ENCODE measurements around the gene CRYBA2. TPM values are rescaled to one million over a fixed set of nuclear protein-coding genes. Genes with fewer than 3 reads are reported as not detected.

Gene CRYBA2
- total and polyA plus RNA-seq, 9 of the 15 experiments (the other 6 are each of a cell fraction or from before 2014, with no cell fraction given) = 0.11 to 1.8 (median 0.62) TPM; not detected in 5

DNA sequence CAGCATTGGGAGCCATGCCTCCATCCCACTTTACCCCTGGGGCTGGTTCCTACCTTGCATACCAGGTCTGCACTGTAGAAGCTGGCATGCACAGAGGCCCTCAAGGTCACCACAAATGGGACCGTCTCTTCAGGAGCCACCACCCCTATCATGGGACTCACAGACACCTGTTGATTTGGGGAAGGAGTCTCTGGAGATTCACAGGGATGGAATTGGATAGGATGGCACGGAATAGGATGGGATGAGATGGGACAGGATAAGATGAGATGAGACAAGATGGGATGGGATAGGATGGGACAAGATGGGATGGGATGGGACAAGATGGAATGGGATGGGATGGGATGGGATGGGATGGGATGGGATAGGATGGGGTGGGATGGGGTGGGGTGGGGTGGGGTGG, 16.1 kb upstream of the CRYBA2 start:
- whole genome bisulfite sequencing (ENCODE audit: insufficient coverage, low coverage, missing lambda C conversion rate) = 0% methylated on average over 2 of the region's 2 CpGs
- no peak for DNase-seq (ENCODE audit: extremely low read depth in 1 of 4, low spot score in 3 of 4)

DNA sequence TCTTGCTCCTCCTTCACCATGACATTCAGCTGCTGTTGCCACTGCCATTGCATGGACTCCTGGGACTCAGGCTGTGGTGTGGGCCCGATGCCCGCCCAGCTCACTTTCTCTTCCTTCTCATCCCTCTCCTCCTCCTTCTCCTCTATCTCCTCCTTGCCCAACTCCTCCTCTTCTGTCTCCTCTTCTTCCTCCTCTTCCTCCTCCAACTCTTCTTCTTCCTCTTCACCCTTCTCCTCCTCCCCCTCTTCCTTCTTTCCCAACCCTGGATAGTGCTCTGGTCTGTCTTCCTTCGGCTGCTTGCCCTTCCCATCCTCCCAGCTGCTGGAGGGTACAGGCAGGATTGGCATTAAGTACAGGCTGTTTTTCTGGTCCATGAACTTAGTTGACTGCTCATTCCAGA, 10.8 kb upstream of the CRYBA2 start:
- BruUV-seq (replicated peaks) = no TSS peak
- intact Hi-C loops (cut with micrococcal nuclease) = no loop called here

More for the DNA sequence above, 16.1 kb upstream of the CRYBA2 start:
- no TSS peak for BruUV-seq (replicated peaks)
- intact Hi-C loops (cut with micrococcal nuclease) = no loop called here
- ATAC-seq (no peak), FAIRE-seq (no peak)
- ChIA-PET CTCF (ENCODE audit: low intra/inter-chr PET ratio) (no interaction called here), POLR2A (no interaction called here)
- no peaks in the 10 kb centered on the region; a peak in 1 of 5 replicates for H3K4me1 ChIP-seq (replicated peaks in 1 of 2; ENCODE audit: control insufficient read depth in 2 of 2, insufficient read depth in 2 of 2, low read length in 2 of 2)
- no peak overlapping the region for H3K4me2 ChIP-seq (ENCODE audit: insufficient read depth, low read length)
- TF ChIP-seq, protein P1, sequence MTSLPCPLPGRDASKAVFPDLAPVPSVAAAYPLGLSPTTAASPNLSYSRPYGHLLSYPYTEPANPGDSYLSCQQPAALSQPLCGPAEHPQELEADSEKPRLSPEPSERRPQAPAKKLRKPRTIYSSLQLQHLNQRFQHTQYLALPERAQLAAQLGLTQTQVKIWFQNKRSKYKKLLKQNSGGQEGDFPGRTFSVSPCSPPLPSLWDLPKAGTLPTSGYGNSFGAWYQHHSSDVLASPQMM (CRISPR knock-in tag; IDR thresholded peaks at IDR 0.05) = no peak
- no peak overlapping the region for H3K9ac ChIP-seq (ENCODE audit: insufficient read depth in 1 of 2, low read depth in 2 of 2, low read length in 2 of 2)
- H3K79me2 ChIP-seq (ENCODE audit: control insufficient read depth, insufficient read depth, low read length) = no peaks in the 10 kb centered on the region
- H3K9me3 ChIP-seq (replicated peaks; ENCODE audit: control insufficient read depth, insufficient read depth, low read depth, low read length) = no peaks in the 10 kb centered on the region
- in situ Hi-C loops (cut with MboI) = no loop called here
- no peak overlapping the region for H3K27ac ChIP-seq (ENCODE audit: extremely low read depth, low read depth, low read length)
- no peak overlapping the region for H2AFZ ChIP-seq (ENCODE audit: low read depth, low read length)
- no peak overlapping the region for H3K4me3 ChIP-seq
- no peaks in the 10 kb centered on the region for H3K36me3 ChIP-seq (ENCODE audit: control insufficient read depth, insufficient read depth, low read length)
- no peaks in the 10 kb centered on the region for H3K9me1 ChIP-seq (ENCODE audit: control insufficient read depth, insufficient read depth, low read length)
- no peaks in the 10 kb centered on the region; the same call in 1 of the 2 replicates for H4K20me1 ChIP-seq (replicated peaks; ENCODE audit: control insufficient read depth, insufficient read depth, low read length)
- peaks cover 0 to 16% of the 10 kb centered on the region in 2 experiments; a peak in 2 of 5 replicates for H3K27me3 ChIP-seq (ENCODE audit: control insufficient read depth in 2 of 2, insufficient read depth in 2 of 2, low read length in 2 of 2)

More for the DNA sequence above, 10.8 kb upstream of the CRYBA2 start:
- Histone ChIP-seq H2AFZ (ENCODE audit: low read depth, low read length) (no peak overlapping the region), H3K4me2 (ENCODE audit: insufficient read depth, low read length) (no peak overlapping the region), H3K27ac (ENCODE audit: extremely low read depth, low read depth, low read length) (no peak overlapping the region), H3K9me1 (ENCODE audit: control insufficient read depth, insufficient read depth, low read length) (no peaks in the 10 kb centered on the region), H3K9ac (ENCODE audit: insufficient read depth in 1 of 2, low read depth in 2 of 2, low read length in 2 of 2) (no peak overlapping the region), H3K4me3 (no peak overlapping the region), H3K36me3 (ENCODE audit: control insufficient read depth, insufficient read depth, low read length) (no peaks in the 10 kb centered on the region), H4K20me1 (replicated peaks; ENCODE audit: control insufficient read depth, insufficient read depth, low read length) (no peaks in the 10 kb centered on the region), H3K79me2 (ENCODE audit: control insufficient read depth, insufficient read depth, low read length) (no peaks in the 10 kb centered on the region), H3K9me3 (replicated peaks; ENCODE audit: control insufficient read depth, insufficient read depth, low read depth, low read length) (no peaks in the 10 kb centered on the region), H3K4me1 (replicated peaks in 1 of 2; ENCODE audit: control insufficient read depth in 2 of 2, insufficient read depth in 2 of 2, low read length in 2 of 2) (peaks cover 4 to 28% of the 10 kb centered on the region in 2 experiments), H3K27me3 (ENCODE audit: control insufficient read depth in 2 of 2, insufficient read depth in 2 of 2, low read length in 2 of 2) (peaks cover 0 to 32% of the 10 kb centered on the region in 2 experiments; a peak in 2 of 5 replicates)
- ATAC-seq = no peak
- in situ Hi-C loops (cut with MboI) = no loop called here
- no peak for DNase-seq (ENCODE audit: extremely low read depth in 1 of 4, low spot score in 3 of 4)
- CTCF ChIA-PET (ENCODE audit: low intra/inter-chr PET ratio) = interaction anchor here (0.9 kb wide), 1 partner anchor 128 kb away, joined by 3 read pairs; no protein-coding TSS in a partner anchor
- 0% methylated on average over 1 of the region's 3 CpGs for WGBS (ENCODE audit: insufficient coverage, low coverage, missing lambda C conversion rate)
- no peak for FAIRE-seq
- POLR2A ChIA-PET = interaction anchor here (0.7 kb wide), 2 partner anchors 32 to 595 kb away, joined by 3 read pairs; no protein-coding TSS in a partner anchor
- TF ChIP-seq, protein P2, sequence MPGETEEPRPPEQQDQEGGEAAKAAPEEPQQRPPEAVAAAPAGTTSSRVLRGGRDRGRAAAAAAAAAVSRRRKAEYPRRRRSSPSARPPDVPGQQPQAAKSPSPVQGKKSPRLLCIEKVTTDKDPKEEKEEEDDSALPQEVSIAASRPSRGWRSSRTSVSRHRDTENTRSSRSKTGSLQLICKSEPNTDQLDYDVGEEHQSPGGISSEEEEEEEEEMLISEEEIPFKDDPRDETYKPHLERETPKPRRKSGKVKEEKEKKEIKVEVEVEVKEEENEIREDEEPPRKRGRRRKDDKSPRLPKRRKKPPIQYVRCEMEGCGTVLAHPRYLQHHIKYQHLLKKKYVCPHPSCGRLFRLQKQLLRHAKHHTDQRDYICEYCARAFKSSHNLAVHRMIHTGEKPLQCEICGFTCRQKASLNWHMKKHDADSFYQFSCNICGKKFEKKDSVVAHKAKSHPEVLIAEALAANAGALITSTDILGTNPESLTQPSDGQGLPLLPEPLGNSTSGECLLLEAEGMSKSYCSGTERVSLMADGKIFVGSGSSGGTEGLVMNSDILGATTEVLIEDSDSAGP (CRISPR knock-in tag; IDR thresholded peaks at IDR 0.05) = no peak
- TF ChIP-seq, protein P3, sequence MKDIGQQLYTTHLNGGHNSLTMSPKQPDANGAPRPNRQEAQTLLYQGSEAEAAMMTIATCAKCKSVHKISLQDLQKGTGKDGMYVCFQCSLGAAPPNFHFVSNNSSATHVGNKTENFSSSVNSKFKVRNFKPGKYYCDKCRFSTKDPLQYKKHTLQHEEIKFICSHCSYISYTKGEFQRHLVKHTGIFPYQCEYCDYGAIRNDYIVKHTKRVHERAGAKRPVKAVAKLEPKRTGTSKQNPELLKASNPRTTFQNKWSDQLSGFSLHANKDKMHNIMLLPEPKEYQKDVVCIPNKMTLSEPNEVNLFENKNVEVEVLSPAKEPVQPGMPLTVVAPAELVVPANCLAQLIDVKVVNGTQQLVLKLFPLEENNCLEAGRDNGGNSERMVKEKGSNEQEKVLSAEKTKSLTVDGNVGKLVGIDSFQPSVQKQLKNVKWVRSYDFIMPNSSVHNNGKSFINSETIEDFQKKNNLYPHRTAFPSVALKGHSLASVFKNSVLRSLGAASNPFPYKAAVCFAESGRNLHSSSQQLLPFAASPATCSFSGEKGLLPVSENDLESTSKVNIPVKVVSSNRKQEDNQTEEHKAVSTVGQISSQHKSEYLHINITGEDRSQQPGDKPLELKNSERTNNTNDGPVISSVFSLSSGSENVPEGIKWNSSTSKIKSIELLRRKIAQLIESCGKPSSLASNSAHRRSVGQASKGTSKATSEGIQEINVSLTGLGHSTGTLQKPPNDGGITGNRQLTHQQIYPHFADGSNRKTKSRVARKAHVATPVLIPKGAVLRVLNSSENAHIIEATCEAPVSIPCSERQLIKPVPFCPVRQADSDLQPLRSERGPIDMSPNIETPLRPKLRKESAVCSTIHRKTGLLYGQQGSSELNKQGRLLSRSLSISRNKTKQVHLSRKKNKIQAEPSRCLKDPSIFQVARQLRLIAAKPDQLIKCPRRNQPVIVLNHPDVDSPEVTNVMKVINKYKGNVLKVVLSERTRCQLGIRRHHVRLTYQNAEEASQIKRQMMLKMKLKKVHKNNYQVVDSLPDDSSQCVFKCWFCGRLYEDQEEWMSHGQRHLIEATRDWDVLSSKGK (CRISPR knock-in tag; IDR thresholded peaks at IDR 0.05) = no peak
- TF ChIP-seq NCOR1 (IDR thresholded peaks at IDR 0.05) = no peak
- no peak for TF ChIP-seq CBFA2T3 (IDR thresholded peaks at IDR 0.05)
- TF ChIP-seq CXXC5 (CRISPR knock-in tag; IDR thresholded peaks at IDR 0.05) = no peak
- TF ChIP-seq SMC3 (conservative IDR thresholded peaks at IDR 0.05; ENCODE audit: insufficient read depth, low read depth, low read length) = no peak
- no peak for TF ChIP-seq ZNF143 (CRISPR knock-in tag; IDR thresholded peaks at IDR 0.05)
- no peak for TF ChIP-seq ZNF561 (CRISPR knock-in tag; conservative IDR thresholded peaks at IDR 0.05)
- no peak for TF ChIP-seq FOXA1 (IDR thresholded peaks at IDR 0.05; ENCODE audit: borderline replicate concordance)

Measured in K562 (cell line).